GM12875 (cell line): ENCODE data around the gene THAP10.

Experiments used
- H3K4me3 ChIP-seq: one replicate; pipeline ENCODE4 v1.5.1; 2011; ENCODE audit warnings: low read depth, low read length, control low read depth
- TF ChIP-seq, protein P1 (sequence below): IDR thresholded peaks from 2 replicates; pipeline ENCODE4 v1.5.1; 2011; ENCODE audit warnings: low read depth, mild to moderate bottlenecking, control low read depth, inconsistent platforms, low read length, moderate library complexity, borderline replicate concordance; ENCODE audit not compliant: insufficient read depth

The THAP10 gene

DNA sequence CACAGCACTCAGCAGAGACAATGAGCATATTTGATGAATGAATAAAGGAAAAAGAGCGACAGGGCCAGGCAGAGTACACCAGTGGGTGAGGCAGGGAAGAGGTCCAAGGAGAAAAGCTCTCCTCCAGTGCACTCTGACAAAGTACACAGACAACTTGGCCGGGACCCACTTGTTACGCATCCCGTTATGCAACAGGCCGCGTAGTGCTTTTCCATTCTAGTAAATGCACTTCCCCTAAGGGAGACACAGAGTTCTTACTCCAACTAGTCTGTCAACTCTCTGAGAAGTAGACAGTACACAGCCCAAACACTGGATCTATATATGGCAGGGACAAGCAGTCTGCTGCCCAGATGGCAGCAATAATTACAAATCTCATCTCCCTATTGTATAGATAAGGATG lies 56.8 kb downstream of the THAP10 start:
- no peak overlapping the region for H3K4me3 ChIP-seq
- TF ChIP-seq, protein P1, sequence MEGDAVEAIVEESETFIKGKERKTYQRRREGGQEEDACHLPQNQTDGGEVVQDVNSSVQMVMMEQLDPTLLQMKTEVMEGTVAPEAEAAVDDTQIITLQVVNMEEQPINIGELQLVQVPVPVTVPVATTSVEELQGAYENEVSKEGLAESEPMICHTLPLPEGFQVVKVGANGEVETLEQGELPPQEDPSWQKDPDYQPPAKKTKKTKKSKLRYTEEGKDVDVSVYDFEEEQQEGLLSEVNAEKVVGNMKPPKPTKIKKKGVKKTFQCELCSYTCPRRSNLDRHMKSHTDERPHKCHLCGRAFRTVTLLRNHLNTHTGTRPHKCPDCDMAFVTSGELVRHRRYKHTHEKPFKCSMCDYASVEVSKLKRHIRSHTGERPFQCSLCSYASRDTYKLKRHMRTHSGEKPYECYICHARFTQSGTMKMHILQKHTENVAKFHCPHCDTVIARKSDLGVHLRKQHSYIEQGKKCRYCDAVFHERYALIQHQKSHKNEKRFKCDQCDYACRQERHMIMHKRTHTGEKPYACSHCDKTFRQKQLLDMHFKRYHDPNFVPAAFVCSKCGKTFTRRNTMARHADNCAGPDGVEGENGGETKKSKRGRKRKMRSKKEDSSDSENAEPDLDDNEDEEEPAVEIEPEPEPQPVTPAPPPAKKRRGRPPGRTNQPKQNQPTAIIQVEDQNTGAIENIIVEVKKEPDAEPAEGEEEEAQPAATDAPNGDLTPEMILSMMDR = no peak

- H3K4me3 ChIP-seq = no peak overlapping the region
Measured at GRCh38 chr15:70834999-70835398, 57.2 kb downstream of the THAP10 start.

DNA sequence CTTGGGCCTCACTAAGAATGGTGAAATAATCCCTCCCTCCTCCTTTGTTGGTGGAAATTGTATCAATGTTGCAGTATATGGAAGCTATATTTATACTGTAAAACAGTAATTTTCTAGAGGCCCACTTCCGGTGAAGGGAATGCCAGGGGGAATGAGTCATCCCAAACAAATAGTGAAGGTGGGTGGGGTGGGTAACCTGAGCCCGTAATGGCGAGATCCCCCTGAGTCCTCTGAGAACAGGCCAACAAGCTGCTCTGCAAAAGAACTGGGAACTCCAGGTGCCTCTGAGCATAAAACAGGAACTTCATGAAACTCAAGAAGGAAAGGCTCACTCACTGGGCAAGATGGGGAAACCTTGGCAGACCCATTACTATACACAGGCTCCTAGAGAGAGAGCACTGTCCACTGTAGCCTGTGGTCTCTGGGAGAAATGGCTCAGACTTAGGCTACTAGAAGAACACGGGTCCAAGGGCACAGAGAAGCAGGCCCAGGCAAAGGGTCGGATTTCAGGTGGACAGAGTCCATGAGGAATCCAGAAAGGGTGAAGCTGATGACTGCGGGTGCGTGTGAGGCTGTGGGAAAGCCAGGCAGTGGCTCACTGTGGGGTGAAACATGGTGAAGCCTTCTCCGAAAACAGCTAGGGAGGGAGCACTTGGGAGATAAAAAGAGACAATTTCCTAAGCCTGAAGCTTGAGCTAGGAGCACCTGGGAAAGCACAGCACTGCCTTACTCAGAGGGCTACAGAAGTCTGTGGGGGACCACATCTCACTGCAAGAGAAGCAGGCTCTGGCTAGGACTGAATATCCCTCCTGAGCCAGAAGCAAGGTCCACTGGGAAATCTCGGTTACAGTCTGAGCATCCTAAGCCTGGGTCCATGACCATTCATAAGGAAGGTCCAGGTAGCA lies 58.1 kb downstream of the THAP10 start:
- H3K4me3 ChIP-seq = no peak overlapping the region
- TF ChIP-seq, protein P1 = no peak

More at GRCh38 chr15:70834999-70835398, 57.2 kb downstream of the THAP10 start:
- TF ChIP-seq, protein P1 = no peak

- TF ChIP-seq, protein P1 = no peak
- no peak overlapping the region for H3K4me3 ChIP-seq
Measured at GRCh38 chr15:70833422-70833821, 58.8 kb downstream of the THAP10 start.

- TF ChIP-seq, protein P1 = no peak
- no peak overlapping the region for H3K4me3 ChIP-seq
Measured at GRCh38 chr15:70832176-70832575, 60.1 kb downstream of the THAP10 start.
